ENCODE data around the gene MRRF.

DNA sequence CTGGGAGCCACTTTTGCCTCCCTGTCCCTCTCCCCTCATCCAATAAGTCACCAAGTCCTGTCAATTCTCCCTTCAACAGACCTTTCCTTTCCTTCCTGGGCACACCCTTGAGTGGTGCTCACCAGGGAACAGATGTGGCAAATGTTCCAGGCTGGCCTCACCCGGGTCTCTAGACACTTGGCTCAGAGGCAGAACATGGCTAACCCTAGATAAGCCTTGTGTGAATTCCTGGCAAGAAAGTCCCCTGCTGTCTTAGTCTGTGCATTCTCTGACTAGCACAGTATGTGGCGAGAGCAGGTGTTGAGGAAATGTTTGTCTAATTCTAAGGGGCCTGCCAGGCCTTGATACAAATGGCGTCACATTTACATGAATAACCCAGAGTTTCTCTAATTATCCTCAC, 64.9 kb downstream of the MRRF start:
- TF ChIP-seq, protein P1, sequence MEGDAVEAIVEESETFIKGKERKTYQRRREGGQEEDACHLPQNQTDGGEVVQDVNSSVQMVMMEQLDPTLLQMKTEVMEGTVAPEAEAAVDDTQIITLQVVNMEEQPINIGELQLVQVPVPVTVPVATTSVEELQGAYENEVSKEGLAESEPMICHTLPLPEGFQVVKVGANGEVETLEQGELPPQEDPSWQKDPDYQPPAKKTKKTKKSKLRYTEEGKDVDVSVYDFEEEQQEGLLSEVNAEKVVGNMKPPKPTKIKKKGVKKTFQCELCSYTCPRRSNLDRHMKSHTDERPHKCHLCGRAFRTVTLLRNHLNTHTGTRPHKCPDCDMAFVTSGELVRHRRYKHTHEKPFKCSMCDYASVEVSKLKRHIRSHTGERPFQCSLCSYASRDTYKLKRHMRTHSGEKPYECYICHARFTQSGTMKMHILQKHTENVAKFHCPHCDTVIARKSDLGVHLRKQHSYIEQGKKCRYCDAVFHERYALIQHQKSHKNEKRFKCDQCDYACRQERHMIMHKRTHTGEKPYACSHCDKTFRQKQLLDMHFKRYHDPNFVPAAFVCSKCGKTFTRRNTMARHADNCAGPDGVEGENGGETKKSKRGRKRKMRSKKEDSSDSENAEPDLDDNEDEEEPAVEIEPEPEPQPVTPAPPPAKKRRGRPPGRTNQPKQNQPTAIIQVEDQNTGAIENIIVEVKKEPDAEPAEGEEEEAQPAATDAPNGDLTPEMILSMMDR (IDR thresholded peaks at IDR 0.05), result no peak
- TF ChIP-seq POLR2A (IDR thresholded peaks at IDR 0.05), result no peak
